ENCODE results near the gene LDLRAD3. TPM values are rescaled to one million over a fixed set of nuclear protein-coding genes. Genes with fewer than 3 reads are reported as not detected.

Gene LDLRAD3
- polyA plus RNA-seq, 3 donors, result 7.3 to 14.1 (median 10.4) TPM

GRCh38 chr11:35949242-35949641 lies 5.4 kb downstream of the LDLRAD3 start:
- peaks cover 6 to 11% (median 11%) of the 10 kb centered on the region in 3 donors for H3K27me3 Mint-ChIP-seq (ENCODE audit: low read depth in 3 of 3)
- intact Hi-C loops (cut with micrococcal nuclease), result loop anchor here in 1 of 2 donors (10.0 kb wide), 1 partner anchor 546 kb away; no protein-coding TSS in a partner anchor

GRCh38 chr11:35950082-35950481 lies 6.2 kb downstream of the LDLRAD3 start:
- Histone ChIP-seq H3K27me3 (ENCODE audit: control insufficient read depth in 2 of 2, insufficient read depth in 2 of 2, low read length in 2 of 2) (no peaks in the 10 kb centered on the region), H3K79me2 (ENCODE audit: insufficient read depth, low read length) (peaks cover 19% of the 10 kb centered on the region), H3K36me3 (replicated peaks in 1 of 2; ENCODE audit: control insufficient read depth in 1 of 2, insufficient read depth in 2 of 2, low read length in 2 of 2) (no peaks in the 10 kb centered on the region), H3K9me3 (replicated peaks in 1 of 2; ENCODE audit: control insufficient read depth in 1 of 2, insufficient read depth in 1 of 2, low read length in 2 of 2) (no peaks in the 10 kb centered on the region), H3K27ac (ENCODE audit: low read depth in 1 of 2, low read length in 2 of 2) (no peak overlapping the region), H3K9ac (ENCODE audit: insufficient read depth, low read length, poor library complexity, severe bottlenecking) (no peak overlapping the region), H3K4me1 (ENCODE audit: control insufficient read depth in 1 of 2, insufficient read depth in 2 of 2, low read length in 2 of 2) (peaks cover 7 to 12% of the 10 kb centered on the region in 2 donors), H2AFZ (ENCODE audit: insufficient read depth, low read depth, low read length, poor library complexity, severe bottlenecking) (no peak overlapping the region), H4K20me1 (ENCODE audit: insufficient read depth, low read length) (peaks cover 33% of the 10 kb centered on the region), H3K4me3 (replicated peaks in 1 of 3; ENCODE audit: low read depth in 2 of 3, low read length in 3 of 3) (no peak overlapping the region), H3K4me2 (replicated peaks; ENCODE audit: extremely low read depth, low read length, poor library complexity, severe bottlenecking) (no peak overlapping the region)
- H3K9me3 Mint-ChIP-seq, result no peaks in the 10 kb centered on the region
- WGBS (ENCODE audit: insufficient coverage), result 97% methylated on average over 4 of the region's 5 CpGs
- no peak overlapping the region for H3K4me3 Mint-ChIP-seq
- no peak overlapping the region for H3K27ac Mint-ChIP-seq
- H3K4me1 Mint-ChIP-seq, result peaks cover 30% of the 10 kb centered on the region
- intact Hi-C loops (cut with micrococcal nuclease), result no loop called here
- H3K27me3 Mint-ChIP-seq (ENCODE audit: low read depth in 3 of 3), result peaks cover 3 to 6% (median 6%) of the 10 kb centered on the region in 3 donors
- DNase-seq, result no peak
- no peak for TF ChIP-seq CTCF (IDR thresholded peaks at IDR 0.05)
- peaks cover 1 to 4% of the 10 kb centered on the region in 2 donors for H3K36me3 Mint-ChIP-seq

More at GRCh38 chr11:35949242-35949641, 5.4 kb downstream of the LDLRAD3 start:
- Histone ChIP-seq H3K36me3 (replicated peaks in 1 of 2; ENCODE audit: control insufficient read depth in 1 of 2, insufficient read depth in 2 of 2, low read length in 2 of 2) (no peaks in the 10 kb centered on the region), H3K79me2 (ENCODE audit: insufficient read depth, low read length) (peaks cover 27% of the 10 kb centered on the region), H4K20me1 (ENCODE audit: insufficient read depth, low read length) (peaks cover 33% of the 10 kb centered on the region), H2AFZ (ENCODE audit: insufficient read depth, low read depth, low read length, poor library complexity, severe bottlenecking) (no peak overlapping the region), H3K27me3 (ENCODE audit: control insufficient read depth in 2 of 2, insufficient read depth in 2 of 2, low read length in 2 of 2) (no peaks in the 10 kb centered on the region), H3K27ac (ENCODE audit: low read depth in 1 of 2, low read length in 2 of 2) (no peak overlapping the region), H3K9ac (ENCODE audit: insufficient read depth, low read length, poor library complexity, severe bottlenecking) (no peak overlapping the region), H3K4me1 (ENCODE audit: control insufficient read depth in 1 of 2, insufficient read depth in 2 of 2, low read length in 2 of 2) (peaks cover 16 to 21% of the 10 kb centered on the region in 2 donors), H3K9me3 (replicated peaks in 1 of 2; ENCODE audit: control insufficient read depth in 1 of 2, insufficient read depth in 1 of 2, low read length in 2 of 2) (no peaks in the 10 kb centered on the region), H3K4me3 (replicated peaks in 1 of 3; ENCODE audit: low read depth in 2 of 3, low read length in 3 of 3) (no peak overlapping the region), H3K4me2 (replicated peaks; ENCODE audit: extremely low read depth, low read length, poor library complexity, severe bottlenecking) (no peak overlapping the region)
- peaks cover 1 to 4% of the 10 kb centered on the region in 2 donors for H3K36me3 Mint-ChIP-seq
- no peak overlapping the region for H3K27ac Mint-ChIP-seq
- H3K4me1 Mint-ChIP-seq, result peaks cover 39% of the 10 kb centered on the region
- no peak overlapping the region for H3K4me3 Mint-ChIP-seq
- no peak for DNase-seq
- no peak for TF ChIP-seq CTCF (IDR thresholded peaks at IDR 0.05)
- H3K9me3 Mint-ChIP-seq, result no peaks in the 10 kb centered on the region
- WGBS (ENCODE audit: insufficient coverage), result no CpG with 5 or more reads among the region's 3 CpGs
